ENCODE results near the gene LCTL.

- TF ChIP-seq CTCF (conservative IDR thresholded peaks at IDR 0.05; ENCODE audit: low read length) (no peak), EZH2phosphoT487 (IDR thresholded peaks at IDR 0.05; ENCODE audit: borderline replicate concordance, low read depth, low read length) (no peak)
These were observed 3.8 kb upstream of the LCTL start for GRCh38 chr15:66569461-66570137.

Data from OCI-LY7 (cell line).